GM12892 (cell line): ENCODE data around the gene ESD.
"Not testable (repeated sequence)": the region's sequence is repeated elsewhere in the genome, so short reads cannot be mapped to it uniquely, and the experiment has no call there.

ENCODE experiments used
- DNase-seq: peaks from one replicate; pipeline ENCODE4 v3.0.0; 2011; ENCODE audit not compliant: insufficient read length
- FAIRE-seq: peaks from 2 replicates; lab custom pipeline; 2011; peaks lifted over from hg19 to GRCh38; lab: Jason Lieb, UNC
- POLR2A ChIP-seq: IDR thresholded peaks from 2 replicates; pipeline ENCODE4 v1.6.1; 2011; ENCODE audit warnings: low read depth, low read length, control low read depth
- POLR2AphosphoS5 ChIP-seq: IDR thresholded peaks from 2 replicates; pipeline ENCODE4 v1.6.1; 2011; ENCODE audit warnings: low read depth, low read length, control low read depth
- TAF1 ChIP-seq: IDR thresholded peaks from 2 replicates; pipeline ENCODE4 v1.6.1; 2011; ENCODE audit warnings: low read depth, mild to moderate bottlenecking, control low read depth, low read length, borderline replicate concordance

ESD gene

DNA sequence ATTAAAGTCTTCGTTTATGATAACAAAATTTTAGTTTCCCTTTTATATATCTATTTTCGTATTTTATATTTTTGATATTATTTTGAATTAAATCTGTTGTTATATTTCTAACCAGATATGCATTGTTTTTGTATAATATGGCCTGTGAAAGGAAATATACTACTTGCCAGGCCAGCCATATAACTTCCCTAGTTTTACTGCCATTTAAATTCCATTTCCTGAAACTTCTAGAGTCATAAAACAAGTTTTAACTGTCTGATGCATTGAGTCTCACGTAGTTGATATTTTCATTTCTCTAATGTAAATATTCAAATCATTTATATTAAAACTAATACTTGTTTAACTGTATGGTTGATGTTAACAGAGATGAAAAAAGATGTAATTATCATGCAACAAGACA lies 13.5 kb downstream of the ESD start:
- no peak for DNase-seq
- TF ChIP-seq POLR2AphosphoS5 (no peak), TAF1 (no peak), POLR2A (no peak)
- FAIRE-seq = no peak

DNA sequence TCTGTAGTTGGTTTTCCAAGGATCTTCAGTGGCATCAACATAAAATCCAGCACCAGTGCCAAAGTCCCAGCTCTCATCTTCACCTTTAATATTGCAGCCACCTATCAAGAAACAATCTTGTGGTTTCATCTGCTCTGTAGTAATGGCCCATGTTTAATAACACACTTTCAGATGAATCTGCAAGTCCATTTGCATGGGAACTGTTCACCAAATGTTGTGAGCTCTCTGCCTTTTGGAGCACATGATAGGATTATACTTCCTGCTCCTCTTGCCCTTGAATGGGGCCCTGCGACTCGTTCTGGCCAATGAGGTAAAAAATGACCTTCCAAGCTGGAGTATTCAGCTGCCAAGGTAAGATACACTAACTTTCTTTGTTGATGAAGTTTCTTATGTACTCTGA lies 14.3 kb downstream of the ESD start:
- TF ChIP-seq TAF1 = no peak
- TF ChIP-seq POLR2A = no peak
- TF ChIP-seq POLR2AphosphoS5 = no peak
- DNase-seq (no peak), FAIRE-seq (peak; percentile 67)

DNA sequence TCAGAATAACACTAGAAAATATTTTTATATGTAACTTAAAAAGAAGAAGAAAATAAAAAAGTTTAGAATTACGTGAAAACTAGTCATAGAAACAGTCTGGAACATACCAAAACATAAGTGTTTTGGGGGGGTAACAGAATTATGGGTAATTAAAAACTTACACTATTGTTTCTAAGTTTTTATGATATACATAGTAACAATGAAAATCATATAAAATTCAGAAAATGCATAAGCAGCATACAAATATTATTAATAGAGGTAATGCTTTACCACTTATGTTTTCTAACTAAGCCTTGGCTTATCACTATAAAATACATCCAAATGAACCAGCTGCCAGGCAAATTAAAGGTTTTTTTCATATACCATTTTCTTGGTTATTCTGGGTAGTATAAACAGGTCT lies 14.9 kb downstream of the ESD start:
- DNase-seq (no peak), FAIRE-seq (no peak)
- no peak for TF ChIP-seq TAF1
- TF ChIP-seq POLR2A = no peak
- TF ChIP-seq POLR2AphosphoS5 = no peak

DNA sequence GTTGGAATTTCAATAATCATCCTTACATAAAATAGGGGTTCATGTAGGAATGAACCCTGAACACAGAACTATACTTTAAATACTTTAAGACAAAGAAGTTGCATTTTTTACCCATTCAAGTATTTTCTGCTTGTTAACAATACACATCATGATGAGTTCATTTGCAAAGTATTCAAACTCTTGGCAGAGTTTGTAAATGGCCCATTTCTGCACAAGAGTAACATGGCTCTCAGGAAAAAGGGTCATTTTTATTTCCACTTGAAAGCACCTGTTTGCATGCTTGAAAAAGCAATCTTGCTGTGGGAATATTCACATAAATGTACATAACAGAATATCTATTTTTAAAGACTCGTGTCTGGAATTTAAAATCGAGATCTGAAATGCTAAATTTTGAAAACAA lies 18.1 kb downstream of the ESD start:
- TF ChIP-seq POLR2A (no peak), TAF1 (no peak)
- DNase-seq = no peak
- no peak for FAIRE-seq

DNA sequence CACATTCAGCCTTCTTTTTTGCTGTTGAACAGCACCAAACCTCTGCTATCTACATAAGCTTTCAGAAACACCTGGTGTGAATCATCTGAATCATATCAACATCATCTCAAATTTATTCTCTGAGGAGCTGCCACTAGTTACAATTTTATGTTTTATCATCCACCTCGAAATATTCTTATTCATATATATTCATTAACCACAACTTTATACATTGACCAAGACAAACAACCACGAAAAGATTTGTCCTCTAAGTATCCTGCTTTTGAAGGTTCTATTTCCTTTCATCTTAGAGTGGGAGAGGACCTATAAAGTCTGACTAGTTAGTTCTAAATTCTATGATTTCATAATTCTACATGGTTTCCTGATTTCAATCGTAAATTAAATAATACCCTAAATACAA lies 18.9 kb downstream of the ESD start:
- no peak for FAIRE-seq
- TF ChIP-seq TAF1 (no peak), POLR2AphosphoS5 (no peak), POLR2A (no peak)
- no peak for DNase-seq

DNA sequence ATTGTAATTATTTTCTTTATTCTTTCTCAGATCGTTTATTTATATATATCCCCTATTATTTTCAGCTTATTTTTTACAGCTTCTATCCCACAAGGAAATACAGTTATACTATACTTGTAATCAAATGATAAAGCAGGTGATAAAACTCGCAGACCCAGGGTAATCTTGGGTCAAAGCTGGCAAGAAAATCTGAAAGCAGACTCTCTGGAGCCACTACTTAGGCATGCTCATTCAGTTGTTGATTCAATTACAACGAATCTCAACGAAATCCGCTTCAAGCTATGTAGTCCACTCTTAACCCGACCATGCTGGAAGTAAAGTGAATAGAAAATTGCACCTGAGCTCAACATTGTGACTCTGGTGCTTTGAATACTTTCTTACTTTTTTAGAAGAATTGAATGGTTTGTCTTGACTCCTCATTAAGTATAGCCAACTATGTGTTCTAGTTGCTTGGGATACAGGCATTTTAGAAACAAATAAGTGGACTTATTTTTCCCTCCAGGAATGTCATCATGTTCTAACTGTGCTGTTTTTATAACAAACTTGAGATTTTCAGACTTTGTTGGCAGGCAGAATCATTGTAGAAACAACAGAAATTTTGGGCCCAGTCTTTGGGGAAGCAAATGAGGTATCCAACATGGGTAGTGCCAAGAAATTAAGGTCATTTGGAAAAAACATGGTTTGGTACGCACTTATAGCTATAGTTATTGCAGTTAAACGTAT lies 21.4 kb downstream of the ESD start:
- DNase-seq (no peak), FAIRE-seq (no peak)
- TF ChIP-seq POLR2AphosphoS5 (no peak), POLR2A (no peak), TAF1 (no peak)

DNA sequence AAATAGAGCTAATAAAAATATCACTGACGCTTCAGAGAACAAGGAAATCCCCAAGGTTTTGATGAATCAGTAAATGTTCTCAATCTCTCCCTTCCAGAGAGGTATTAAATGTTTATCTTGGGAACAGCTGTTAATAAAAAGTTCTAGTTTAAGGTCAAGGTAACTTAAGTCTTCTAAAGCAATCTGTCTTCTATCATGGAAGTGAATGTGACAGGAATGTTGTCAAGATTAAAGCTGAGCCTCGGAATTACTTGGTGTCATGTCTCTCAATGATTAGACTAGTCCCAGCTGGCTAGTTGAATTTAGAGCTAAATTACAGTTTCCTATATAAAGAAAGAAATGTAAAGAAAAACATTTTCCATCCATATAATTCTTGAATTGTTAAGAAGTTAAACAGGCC lies 23.4 kb downstream of the ESD start:
- TF ChIP-seq TAF1 = no peak
- TF ChIP-seq POLR2A = no peak
- TF ChIP-seq POLR2AphosphoS5 = no peak
- no peak for DNase-seq
- no peak for FAIRE-seq

DNA sequence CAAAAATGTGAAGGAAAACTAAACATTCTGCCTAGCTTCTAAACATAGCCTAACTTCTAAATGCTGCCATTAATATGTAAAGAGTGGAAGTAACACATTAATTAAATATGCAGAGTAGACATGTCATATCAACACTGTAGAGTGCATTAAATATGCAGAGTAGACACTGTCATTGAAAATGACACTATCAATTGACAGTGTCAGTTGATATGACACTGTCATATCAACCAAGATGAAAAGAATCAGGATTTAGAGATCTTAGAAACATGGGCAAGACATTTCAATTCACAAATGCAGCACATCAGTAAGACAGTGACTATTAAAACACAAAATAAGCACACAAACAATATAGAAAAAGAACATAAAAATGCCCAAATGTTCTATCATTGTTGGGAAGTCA lies 25.3 kb downstream of the ESD start:
- FAIRE-seq (no peak), DNase-seq (no peak)
- TF ChIP-seq POLR2AphosphoS5 (no peak), TAF1 (no peak), POLR2A (no peak)

DNA sequence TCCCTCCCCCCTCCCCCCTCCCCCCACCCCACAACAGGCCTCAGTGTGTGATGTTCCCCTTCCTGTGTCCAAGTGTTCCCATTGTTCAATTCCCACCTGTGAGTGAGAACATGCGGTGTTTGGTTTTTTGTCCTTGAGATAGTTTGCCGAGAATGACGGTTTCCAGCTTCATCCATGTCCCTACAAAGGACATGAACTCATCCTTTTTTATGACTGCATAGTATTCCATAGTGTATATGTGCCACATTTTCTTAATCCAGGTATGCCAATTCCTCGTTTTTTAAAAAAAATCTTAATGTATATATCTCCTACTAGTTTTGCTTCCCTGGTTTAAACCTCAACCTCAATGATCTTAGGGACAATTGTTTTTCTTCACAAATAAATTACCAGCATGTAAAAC lies 27.0 kb downstream of the ESD start:
- FAIRE-seq, DNase-seq: not testable (repeated sequence)

DNA sequence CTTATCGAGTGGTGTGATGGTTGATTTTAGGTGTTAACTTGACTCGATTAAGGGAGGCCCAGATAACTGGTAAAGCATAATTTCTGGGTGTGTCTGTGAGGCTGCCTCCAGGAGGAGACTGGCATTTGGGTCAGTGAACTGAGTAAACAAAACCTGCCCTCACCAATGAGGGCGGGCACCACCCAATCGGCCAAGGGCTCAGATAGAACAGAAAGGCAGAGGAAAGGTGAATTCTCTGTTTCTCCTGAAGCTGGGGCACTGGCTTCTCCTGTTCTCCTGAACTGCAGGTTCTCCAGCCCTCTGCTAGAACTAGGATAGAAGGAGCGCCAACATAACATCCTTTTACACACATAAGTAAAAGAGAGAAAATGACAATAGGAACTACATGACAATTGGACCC lies 35.1 kb downstream of the ESD start:
- no peak for TF ChIP-seq POLR2AphosphoS5
- no peak for TF ChIP-seq POLR2A
- no peak for TF ChIP-seq TAF1
- DNase-seq (no peak), FAIRE-seq (no peak)

DNA sequence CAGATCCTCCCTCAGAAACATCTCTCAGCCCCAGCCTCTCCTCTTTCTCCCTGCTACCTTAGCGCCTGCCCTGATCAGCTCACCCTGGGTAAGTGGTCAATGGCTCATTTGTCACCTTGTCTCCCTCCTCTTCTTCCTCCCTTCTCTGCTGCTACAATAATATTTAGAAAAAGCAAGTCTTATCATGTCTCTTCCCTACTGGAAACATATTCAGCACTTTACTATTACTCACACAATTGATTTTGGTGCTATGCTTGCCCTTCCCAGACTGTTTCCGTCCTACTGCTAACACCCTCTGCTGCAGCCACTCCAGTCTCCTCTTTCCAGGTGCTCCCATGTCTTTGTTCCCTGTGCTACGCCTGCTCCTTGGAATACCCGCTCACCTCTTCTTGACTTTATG lies 35.8 kb downstream of the ESD start:
- TF ChIP-seq POLR2A = no peak
- no peak for TF ChIP-seq POLR2AphosphoS5
- no peak for TF ChIP-seq TAF1
- DNase-seq (no peak), FAIRE-seq (no peak)

DNA sequence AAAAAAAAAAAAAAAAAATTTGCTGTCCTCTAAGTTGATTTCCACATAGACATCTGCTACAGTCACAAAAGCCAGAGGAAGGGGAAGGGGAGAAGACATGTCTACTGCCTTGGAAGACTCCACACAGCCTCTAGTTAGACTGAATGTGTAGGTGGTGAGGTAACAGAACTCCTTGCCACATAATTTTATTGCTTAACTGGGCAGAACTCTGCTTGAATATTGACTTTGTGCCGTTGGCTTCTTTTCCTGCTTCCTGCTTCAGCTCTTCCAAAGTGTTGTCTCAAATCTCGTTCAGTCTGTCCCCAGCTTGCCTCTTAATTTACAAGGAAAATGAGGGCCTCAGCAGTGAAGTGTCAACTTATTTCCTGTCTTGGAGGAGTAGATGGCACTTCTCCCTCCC lies 37.1 kb downstream of the ESD start:
- DNase-seq = no peak
- TF ChIP-seq TAF1 (no peak), POLR2A (no peak), POLR2AphosphoS5 (no peak)
- no peak for FAIRE-seq
